HG02970 (cell line): Measurements from ENCODE around the gene ELP2.
"Not testable (repeated sequence)": the region's sequence is repeated elsewhere in the genome, so short reads cannot be mapped to it uniquely, and the experiment has no call there.

ENCODE experiments used
- ATAC-seq: cut with Tn5 transposase; IDR thresholded peaks from one replicate; pipeline ENCODE4 v1.9.1; 2021; ENCODE audit warnings: mild to moderate bottlenecking, moderate library complexity, moderate number of reproducible peaks; ENCODE audit not compliant: unreplicated experiment, low FRiP score

Gene ELP2

GRCh38 chr18:36186461-36187192 is 56.9 kb downstream of the ELP2 start:
- no peak for ATAC-seq

GRCh38 chr18:36187193-36187825 is 57.6 kb downstream of the ELP2 start, which contains the start of gene MOCOS:
Gene MOCOS, plus strand, starts transcription at chr18:36187497. Its CDS starts 43 bp downstream, at chr18:36187540.
- ATAC-seq, result no peak

- ATAC-seq, result no peak
Observed at GRCh38 chr18:36187826-36188721, 58.4 kb downstream of the ELP2 start.

DNA sequence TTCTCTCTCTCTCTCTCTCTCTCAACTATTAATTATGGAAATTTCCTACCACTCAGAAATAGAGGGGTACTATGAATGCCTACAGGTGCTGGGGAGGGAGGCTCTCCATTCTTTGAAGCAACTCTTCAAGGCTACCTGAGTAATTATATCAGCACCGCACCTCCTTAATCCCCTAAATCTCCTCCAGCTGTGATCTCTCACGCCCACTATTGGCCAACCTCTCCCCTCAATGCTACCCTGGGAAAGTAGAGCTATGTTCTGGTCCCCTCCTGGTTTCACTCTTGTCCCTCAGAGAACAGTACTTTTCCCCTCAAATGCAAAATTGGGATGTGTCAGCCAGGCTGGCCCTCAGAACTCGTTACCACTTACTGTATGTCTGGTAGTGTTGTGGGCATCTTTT is 59.2 kb downstream of the ELP2 start:
- ATAC-seq, result no peak

DNA sequence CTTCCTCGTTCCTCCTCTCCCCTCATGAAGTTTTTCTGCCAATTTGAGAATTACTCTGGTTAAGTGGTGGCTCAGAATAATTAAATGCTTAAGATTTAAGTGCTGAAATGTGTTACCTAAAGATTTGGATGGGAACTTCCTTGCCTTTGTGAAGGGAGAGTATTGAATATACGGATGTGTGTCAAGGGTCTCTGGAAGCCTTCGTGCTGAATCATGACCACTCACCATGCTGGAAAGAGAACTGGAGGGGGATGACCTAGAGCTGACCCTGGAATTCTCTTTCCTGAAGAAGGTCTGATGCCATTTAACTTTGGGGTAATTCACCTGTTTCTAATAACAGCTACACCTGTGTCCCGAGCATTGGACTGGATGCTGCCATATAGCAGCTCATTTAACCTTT is 59.8 kb downstream of the ELP2 start:
- ATAC-seq, result no peak

DNA sequence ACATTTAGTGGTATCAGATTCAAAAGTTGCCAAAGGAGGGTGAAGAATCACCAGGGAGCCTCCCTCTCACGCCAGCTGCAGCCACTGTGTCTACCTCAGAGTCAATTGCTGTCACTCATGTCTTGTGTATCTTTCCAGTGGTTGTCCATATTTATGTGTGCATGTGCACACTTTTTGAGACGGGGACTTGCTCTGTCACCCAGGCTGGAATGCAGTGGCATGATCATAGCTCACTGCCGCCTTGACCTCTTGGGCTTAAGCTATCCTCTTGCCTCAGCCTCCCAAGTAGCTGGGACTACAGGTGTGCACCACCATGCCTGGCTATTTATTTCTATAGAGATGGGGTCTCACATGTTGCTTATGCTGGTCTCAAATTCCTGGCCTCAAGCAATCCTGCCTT is 61.6 kb downstream of the ELP2 start:
- no peak for ATAC-seq

DNA sequence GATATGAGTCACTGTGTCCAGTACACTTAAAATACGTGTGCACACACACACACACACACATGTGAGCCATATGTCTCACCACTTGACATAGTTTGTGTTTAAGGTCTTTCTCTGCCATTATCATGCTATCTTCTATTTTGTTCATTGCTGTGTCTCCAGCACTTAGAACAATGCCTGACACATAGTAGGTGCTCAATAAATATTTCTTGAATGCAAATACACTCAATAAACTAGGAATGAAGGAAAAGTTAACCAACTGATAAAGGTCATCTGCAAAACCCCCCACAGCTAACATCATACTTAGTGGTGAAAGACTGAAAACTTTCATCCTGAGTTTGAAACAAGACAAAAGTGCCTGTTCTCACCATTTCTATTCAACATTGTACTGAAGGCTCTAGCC is 62.0 kb downstream of the ELP2 start:
- no peak for ATAC-seq

GRCh38 chr18:36194600-36195315 is 65.1 kb downstream of the ELP2 start:
- no peak for ATAC-seq

DNA sequence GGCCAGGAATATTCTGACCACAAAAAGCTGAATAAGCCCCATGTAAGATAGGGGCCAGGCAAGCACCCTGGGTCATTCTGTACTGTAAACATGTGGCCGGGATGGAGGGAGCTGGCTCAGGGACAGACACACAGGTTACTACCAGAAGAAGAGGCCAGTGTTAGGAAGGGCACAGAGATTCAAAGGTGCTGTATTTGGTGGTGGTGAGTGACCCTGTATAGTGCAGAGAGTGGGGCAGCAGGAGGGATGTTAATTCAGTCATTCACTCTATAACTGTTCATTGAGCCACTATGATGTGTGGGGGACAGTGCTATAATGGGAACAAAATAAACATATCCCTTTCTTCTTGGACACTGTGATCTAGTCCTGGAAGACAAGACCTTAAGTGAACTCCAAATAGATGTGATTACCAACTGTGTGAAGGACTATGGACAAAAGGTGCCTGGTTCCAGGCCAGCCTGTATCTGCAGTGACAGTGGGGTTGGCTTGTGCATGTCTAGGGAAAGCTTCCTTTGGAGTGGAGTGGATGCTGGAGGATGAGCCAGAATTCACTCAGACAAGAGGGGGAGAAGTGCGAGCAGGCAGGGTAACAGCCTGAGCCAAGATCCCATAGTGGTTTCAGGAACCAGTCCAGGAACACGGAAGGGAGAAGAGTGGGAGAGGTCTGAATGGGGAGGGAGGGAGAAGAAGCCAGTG is 65.9 kb downstream of the ELP2 start:
- no peak for ATAC-seq

DNA sequence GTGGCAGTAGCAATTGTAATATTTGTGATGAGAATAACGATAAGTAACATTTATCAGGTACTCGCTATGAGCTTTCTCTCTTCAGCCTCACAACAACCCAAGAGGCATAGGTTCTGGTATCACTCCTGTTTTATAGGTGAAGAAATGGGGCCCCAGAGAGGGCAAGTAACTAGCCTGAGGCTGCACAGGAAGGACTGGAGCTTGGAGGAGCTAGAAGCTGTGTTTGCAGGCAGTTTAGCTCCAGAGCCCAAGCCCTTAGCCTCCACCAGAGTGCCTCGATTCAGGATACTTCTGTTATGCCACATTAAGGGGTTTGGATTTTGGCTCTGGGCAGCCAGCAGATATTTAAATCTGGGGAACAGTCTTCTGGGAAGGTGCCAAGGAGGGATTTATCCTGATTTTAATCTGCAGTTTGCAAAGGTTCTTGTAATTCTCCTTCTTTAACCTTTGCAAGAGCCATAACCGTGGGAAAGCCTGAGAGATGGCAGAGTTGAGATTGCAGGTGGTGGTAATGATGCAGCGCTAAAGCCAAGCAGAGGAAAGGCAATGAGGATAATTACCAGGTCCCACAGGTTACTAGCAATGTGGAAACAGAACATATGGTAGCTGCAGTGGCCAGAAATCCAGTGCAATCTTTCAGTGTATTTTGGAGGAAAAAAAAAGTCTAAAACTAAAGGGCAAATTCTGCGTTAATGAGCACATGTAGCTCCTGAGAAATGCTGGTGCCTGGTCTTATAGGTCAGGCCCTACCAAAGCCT is 66.7 kb downstream of the ELP2 start:
- ATAC-seq, result no peak

DNA sequence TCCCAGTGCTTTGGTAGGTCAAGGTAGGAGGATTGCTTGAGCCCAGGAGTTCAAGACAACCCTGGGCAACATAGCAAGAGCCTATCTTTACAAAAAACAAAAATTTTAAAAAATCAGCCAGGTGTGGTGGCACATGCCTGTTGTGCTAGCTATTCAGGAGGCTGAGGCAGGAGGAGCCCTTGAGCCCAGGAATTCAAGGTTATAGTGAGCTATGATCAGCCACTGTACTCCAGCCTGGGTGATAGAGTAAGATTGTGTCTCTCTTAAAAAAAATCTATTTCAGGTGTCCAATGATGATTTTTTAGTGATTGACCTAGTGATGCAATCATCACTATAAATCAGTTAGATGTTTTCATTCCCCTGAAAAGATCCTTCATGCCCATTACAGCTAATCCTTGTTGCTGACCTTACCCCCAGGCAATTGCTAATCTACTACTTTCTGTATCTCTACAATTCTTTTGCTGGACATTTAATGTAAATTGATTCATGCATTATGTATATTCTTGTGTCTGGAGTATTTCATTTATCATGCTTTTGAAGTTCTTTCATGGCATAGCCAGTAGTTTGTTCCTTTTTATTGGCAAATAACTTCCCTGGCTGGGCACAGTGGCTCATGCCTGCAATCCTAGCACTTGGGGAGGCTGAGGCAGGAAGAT is 67.9 kb downstream of the ELP2 start:
- no peak for ATAC-seq

GRCh38 chr18:36199691-36200295 is 70.1 kb downstream of the ELP2 start:
- no peak for ATAC-seq

- ATAC-seq, result no peak
Observed at GRCh38 chr18:36200354-36200771, 70.7 kb downstream of the ELP2 start.

DNA sequence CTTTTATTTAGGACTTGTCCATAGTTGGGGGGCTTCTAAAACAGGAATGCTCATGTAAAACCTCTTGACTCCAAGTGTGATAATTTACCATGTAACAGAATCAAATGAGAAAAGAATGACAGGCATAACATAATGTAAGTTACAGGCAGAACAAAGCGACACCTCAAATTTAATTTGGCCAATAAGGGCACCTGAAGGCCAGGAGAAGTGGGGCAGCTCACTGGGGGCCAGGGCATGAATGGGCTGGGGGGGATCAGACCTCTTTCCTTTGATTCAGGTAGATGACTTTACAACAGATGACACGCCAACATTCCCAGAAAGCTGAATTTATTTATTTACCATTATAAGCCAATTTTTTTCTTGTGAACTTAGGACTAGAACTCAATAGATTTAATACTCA is 72.1 kb downstream of the ELP2 start:
- ATAC-seq, result no peak

- no peak for ATAC-seq
Observed at GRCh38 chr18:36203360-36203895, 73.7 kb downstream of the ELP2 start.

GRCh38 chr18:36205166-36205565 is 75.5 kb downstream of the ELP2 start:
- ATAC-seq, result no peak

- ATAC-seq, result no peak
Observed at GRCh38 chr18:36207303-36207702, 77.6 kb downstream of the ELP2 start.

DNA sequence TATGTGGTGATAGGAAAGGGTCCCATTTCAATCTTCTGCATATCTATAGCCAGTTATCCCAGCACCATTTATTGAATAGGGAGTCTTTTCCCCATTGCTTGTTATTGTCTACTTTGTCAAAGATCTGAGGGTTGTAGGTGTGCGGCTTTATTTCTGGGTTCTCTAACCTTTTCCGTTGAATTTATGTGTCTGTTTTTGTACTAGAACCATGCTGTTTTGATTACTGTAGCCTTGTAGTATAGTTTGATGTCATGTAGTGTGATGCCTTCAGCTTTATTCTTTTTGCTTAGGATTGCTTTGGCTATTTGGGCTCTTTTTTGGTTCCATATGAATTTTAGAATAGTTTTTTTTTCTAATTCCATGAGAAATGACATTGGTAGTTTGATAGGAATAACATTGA is 78.3 kb downstream of the ELP2 start:
- not testable (repeated sequence) for ATAC-seq
